HEK293 (cell line): ENCODE measurements around the gene TEX14.

ENCODE experiments used
- CTCF ChIA-PET: fragments of 350-600 bp; formaldehyde crosslinking; extraction: SDS; loops from one replicate; lab custom pipeline; 2021; ENCODE audit warnings: antibody characterized with exemption; lab: Yijun Ruan, JAX
- POLR2A ChIA-PET: fragments of 300-600 bp; formaldehyde crosslinking; extraction: SDS; loops from one replicate; lab custom pipeline; 2020; ENCODE audit warnings: antibody characterized with exemption, inconsistent platforms; lab: Yijun Ruan, JAX
- H3K27ac ChIP-seq: fragments of 200-500 bp; sonication (Bioruptor generic); 2 replicates; pipeline ENCODE4 v1.5.1; 2014; ENCODE audit warnings: low read depth, low read length, control low read depth, inconsistent platforms; ENCODE audit errors: extremely low read depth
- H3K36me3 ChIP-seq, 2 experiments: fragments of 200-500 bp in 1 of 2; sonication (Bioruptor generic) in 1 of 2; 1 replicate in 1 of 2; 2 replicates in 1 of 2; pipeline ENCODE4 v1.5.1; 2014 to 2017; ENCODE audit warnings: inconsistent platforms in 2 of 2, low read length in 2 of 2; ENCODE audit not compliant: control insufficient read depth in 2 of 2, insufficient read depth in 1 of 2
- H3K4me1 ChIP-seq: fragments of 200-500 bp; sonication (Bioruptor generic); 2 replicates; pipeline ENCODE4 v1.5.1; 2014; ENCODE audit warnings: mild to moderate bottlenecking, low read length, inconsistent platforms; ENCODE audit not compliant: control insufficient read depth, insufficient read depth
- H3K4me3 ChIP-seq: 2 replicates; pipeline ENCODE4 v1.5.1; 2011; ENCODE audit warnings: low read depth, mild to moderate bottlenecking, control low read depth, low read length, moderate library complexity
- H3K9me3 ChIP-seq: fragments of 200-500 bp; sonication (Bioruptor generic); 2 replicates; pipeline ENCODE4 v1.5.1; 2014; ENCODE audit warnings: low read depth, low read length, inconsistent platforms; ENCODE audit not compliant: control insufficient read depth, insufficient read depth
- CTCF ChIP-seq: fragments of 450-650 bp; formaldehyde crosslinking; IDR thresholded peaks from 2 replicates; pipeline ENCODE4 v1.5.1; 2016; ENCODE audit warnings: missing biosample characterization, missing genetic modification characterization
- HOXC10 ChIP-seq: sonication (generic); formaldehyde crosslinking; IDR thresholded peaks from 2 replicates; pipeline ENCODE4 v1.8.1; 2023; ENCODE audit warnings: mild to moderate bottlenecking, missing genetic modification reagents
- KLF1 ChIP-seq: fragments of 450-650 bp; formaldehyde crosslinking; IDR thresholded peaks from 2 replicates; pipeline ENCODE4 v1.5.1; 2016; ENCODE audit warnings: missing biosample characterization, missing genetic modification characterization
- OSR2 ChIP-seq: fragments of 450-650 bp; formaldehyde crosslinking; IDR thresholded peaks from 2 replicates; pipeline ENCODE4 v1.5.1; 2016; ENCODE audit warnings: missing biosample characterization, missing genetic modification characterization
- PRDM6 ChIP-seq: fragments of 450-650 bp; formaldehyde crosslinking; IDR thresholded peaks from 2 replicates; pipeline ENCODE4 v1.5.1; 2017; ENCODE audit warnings: missing biosample characterization, missing genetic modification characterization
- SP2 ChIP-seq: fragments of 450-650 bp; formaldehyde crosslinking; IDR thresholded peaks from 2 replicates; pipeline ENCODE4 v1.5.1; 2016; ENCODE audit warnings: missing biosample characterization, missing genetic modification characterization
- SP3 ChIP-seq: fragments of 450-650 bp; formaldehyde crosslinking; IDR thresholded peaks from 2 replicates; pipeline ENCODE4 v1.5.1; 2016; ENCODE audit warnings: missing biosample characterization, missing genetic modification characterization
- WT1 ChIP-seq: fragments of 450-650 bp; formaldehyde crosslinking; IDR thresholded peaks from 2 replicates; pipeline ENCODE4 v1.5.1; 2016; ENCODE audit warnings: missing biosample characterization, missing genetic modification characterization
- ZFP3 ChIP-seq: fragments of 450-650 bp; formaldehyde crosslinking; IDR thresholded peaks from 2 replicates; pipeline ENCODE4 v1.5.1; 2016; ENCODE audit warnings: low read depth, missing biosample characterization, missing genetic modification characterization
- ZNF133 ChIP-seq: fragments of 450-650 bp; formaldehyde crosslinking; IDR thresholded peaks from 2 replicates; pipeline ENCODE4 v1.5.1; 2016; ENCODE audit warnings: missing biosample characterization, missing genetic modification characterization
- ZNF140 ChIP-seq: fragments of 450-650 bp; formaldehyde crosslinking; IDR thresholded peaks from 2 replicates; pipeline ENCODE4 v1.5.1; 2016; ENCODE audit warnings: missing biosample characterization, missing genetic modification characterization
- ZNF214 ChIP-seq: fragments of 450-650 bp; formaldehyde crosslinking; IDR thresholded peaks from 2 replicates; pipeline ENCODE4 v1.5.1; 2017; ENCODE audit warnings: missing biosample characterization, mild to moderate bottlenecking, missing genetic modification characterization, borderline replicate concordance
- ZNF394 ChIP-seq: fragments of 450-650 bp; formaldehyde crosslinking; IDR thresholded peaks from 2 replicates; pipeline ENCODE4 v1.5.1; 2016; ENCODE audit warnings: missing biosample characterization, missing genetic modification characterization, mild to moderate bottlenecking, moderate library complexity, borderline replicate concordance
- ZNF416 ChIP-seq: fragments of 450-650 bp; formaldehyde crosslinking; IDR thresholded peaks from 2 replicates; pipeline ENCODE4 v1.5.1; 2016; ENCODE audit warnings: missing biosample characterization, missing genetic modification characterization
- ZNF600 ChIP-seq: fragments of 450-650 bp; formaldehyde crosslinking; IDR thresholded peaks from 2 replicates; pipeline ENCODE4 v1.5.1; 2016; ENCODE audit warnings: missing biosample characterization, missing genetic modification characterization
- ZNF621 ChIP-seq: fragments of 450-650 bp; formaldehyde crosslinking; IDR thresholded peaks from 2 replicates; pipeline ENCODE4 v1.5.1; 2017; ENCODE audit warnings: missing biosample characterization, missing genetic modification characterization
- ZNF654 ChIP-seq: fragments of 450-650 bp; formaldehyde crosslinking; IDR thresholded peaks from 2 replicates; pipeline ENCODE4 v1.5.1; 2016; ENCODE audit warnings: low read depth, missing biosample characterization, missing genetic modification characterization
- ZNF658 ChIP-seq: fragments of 450-650 bp; formaldehyde crosslinking; IDR thresholded peaks from 2 replicates; pipeline ENCODE4; 2016; ENCODE audit warnings: missing biosample characterization, missing genetic modification characterization
- ZNF670 ChIP-seq: fragments of 450-650 bp; formaldehyde crosslinking; IDR thresholded peaks from 2 replicates; pipeline ENCODE4 v1.5.1; 2016; ENCODE audit warnings: missing biosample characterization, missing genetic modification characterization, low read depth
- ZNF792 ChIP-seq: fragments of 450-650 bp; formaldehyde crosslinking; IDR thresholded peaks from 2 replicates; pipeline ENCODE4 v1.5.1; 2016; ENCODE audit warnings: missing biosample characterization, missing genetic modification characterization
- ZNF837 ChIP-seq: fragments of 450-650 bp; formaldehyde crosslinking; IDR thresholded peaks from 2 replicates; pipeline ENCODE4 v1.5.1; 2016; ENCODE audit warnings: missing biosample characterization, missing genetic modification characterization
- ZSCAN23 ChIP-seq: fragments of 450-650 bp; formaldehyde crosslinking; IDR thresholded peaks from 2 replicates; pipeline ENCODE4 v1.5.1; 2016; ENCODE audit warnings: missing biosample characterization, missing genetic modification characterization
- ZXDB ChIP-seq: fragments of 450-650 bp; formaldehyde crosslinking; IDR thresholded peaks from 2 replicates; pipeline ENCODE4 v1.5.1; 2016; ENCODE audit warnings: missing biosample characterization, missing genetic modification characterization

TEX14 gene

GRCh38 chr17:58706351-58707140, 14.7 kb upstream of the TEX14 start:
- POLR2A ChIA-PET, result interaction anchor here (1.4 kb wide), 1 partner anchor 11 kb away, joined by 3 read pairs; no protein-coding TSS in a partner anchor
- TF ChIP-seq ZNF792 (tag by site-specific recombination) (no peak), ZSCAN23 (no peak), OSR2 (tag by site-specific recombination) (no peak), ZNF140 (no peak), ZNF658 (tag by site-specific recombination) (no peak), KLF1 (no peak), HOXC10 (CRISPR knock-in tag) (no peak), ZNF214 (tag by site-specific recombination) (no peak), ZNF670 (tag by site-specific recombination) (no peak), ZNF654 (tag by site-specific recombination) (no peak), CTCF (tag by site-specific recombination) (no peak), WT1 (tag by site-specific recombination) (no peak), ZNF133 (tag by site-specific recombination) (no peak)
- CTCF ChIA-PET, result interaction anchor here (0.6 to 1.9 kb wide), 3 partner anchors 188 to 441 kb away, joined by 3 to 7 read pairs (median 5); no protein-coding TSS in a partner anchor

GRCh38 chr17:58703916-58704286, 12.1 kb upstream of the TEX14 start:
- Histone ChIP-seq H3K4me1 (no peaks in the 10 kb centered on the region), H3K36me3 (peaks cover 86 to 91% of the 10 kb centered on the region in 2 experiments), H3K9me3 (no peaks in the 10 kb centered on the region)
- no peak for TF ChIP-seq ZNF837 (tag by site-specific recombination)
- no peak for TF ChIP-seq ZNF394 (tag by site-specific recombination)
- no peak for TF ChIP-seq ZNF621 (tag by site-specific recombination)
- TF ChIP-seq ZNF792 (tag by site-specific recombination), result no peak
- TF ChIP-seq ZXDB (tag by site-specific recombination), result no peak
- TF ChIP-seq SP3, result no peak
- TF ChIP-seq ZNF600, result no peak
- TF ChIP-seq, all 188 proteins: peak for 0
- no peak overlapping the region for H3K4me3 ChIP-seq
- CTCF ChIA-PET, result interaction anchor here (0.7 kb wide), 1 partner anchor 173 kb away, joined by 3 read pairs; no protein-coding TSS in a partner anchor
- POLR2A ChIA-PET, result no interaction called here
- no peak overlapping the region for H3K27ac ChIP-seq

More at GRCh38 chr17:58706351-58707140, 14.7 kb upstream of the TEX14 start:
- H3K27ac ChIP-seq, result no peak overlapping the region
- H3K36me3 ChIP-seq, result peaks cover 83 to 86% of the 10 kb centered on the region in 2 experiments
- H3K9me3 ChIP-seq, result no peaks in the 10 kb centered on the region
- H3K4me3 ChIP-seq, result no peak overlapping the region
- H3K4me1 ChIP-seq, result no peaks in the 10 kb centered on the region

- Histone ChIP-seq H3K27ac (no peak overlapping the region), H3K36me3 (peaks cover 83 to 88% of the 10 kb centered on the region in 2 experiments), H3K4me1 (no peaks in the 10 kb centered on the region), H3K4me3 (no peak overlapping the region), H3K9me3 (no peaks in the 10 kb centered on the region)
- ChIA-PET POLR2A (interaction anchor here (0.7 to 0.9 kb wide), 2 partner anchors 72 to 452 kb away, joined by 3 to 4 read pairs; partner anchors contain the start of gene PRR11), CTCF (interaction anchor here (0.6 to 1.0 kb wide), 2 partner anchors 48 to 185 kb away, joined by 3 to 4 read pairs; no protein-coding TSS in a partner anchor)
- TF ChIP-seq SP2 (tag by site-specific recombination) (no peak), ZNF416 (tag by site-specific recombination) (no peak), ZNF654 (tag by site-specific recombination) (no peak), ZFP3 (tag by site-specific recombination) (no peak), PRDM6 (tag by site-specific recombination) (0 out of 2 replicates have a peak, but pooled peaks have one; percentile 14)
Measured at GRCh38 chr17:58703137-58703915, 11.5 kb upstream of the TEX14 start.
